HG03469 (cell line): ENCODE measurements around the gene POLA1.
"Not testable (repeated sequence)": the region's sequence is repeated elsewhere in the genome, so short reads cannot be mapped to it uniquely, and the experiment has no call there.

Source experiments
- ATAC-seq: cut with Tn5 transposase; IDR thresholded peaks from one replicate; pipeline ENCODE4 v1.9.1; 2021; ENCODE audit warnings: mild to moderate bottlenecking, moderate library complexity, moderate number of reproducible peaks; ENCODE audit not compliant: unreplicated experiment

The POLA1 gene

GRCh38 chrX:24693453-24694202, at the start of gene POLA1:
Gene POLA1, plus strand, starts transcription at chrX:24693918. Its CDS starts 44 bp downstream, at chrX:24693962.
- peak; percentile 92 for ATAC-seq

GRCh38 chrX:24646006-24646405, 47.7 kb upstream of the POLA1 start:
- no peak for ATAC-seq

GRCh38 chrX:24646745-24647182, 47.0 kb upstream of the POLA1 start:
- ATAC-seq, result no peak

- peak; percentile 50 for ATAC-seq
These were observed 46.3 kb upstream of the POLA1 start, which contains the start of gene PCYT1B for GRCh38 chrX:24647257-24648058. Gene PCYT1B, minus strand, starts transcription at chrX:24647347. Its CDS starts 242 bp downstream, at chrX:24647105.

GRCh38 chrX:24648495-24648894, 45.2 kb upstream of the POLA1 start:
- ATAC-seq, result no peak

GRCh38 chrX:24651783-24652182, 41.9 kb upstream of the POLA1 start:
- no peak for ATAC-seq

- not testable (repeated sequence) for ATAC-seq
These were observed 38.0 kb upstream of the POLA1 start for GRCh38 chrX:24655679-24656078.

- ATAC-seq, result no peak
These were observed 35.9 kb upstream of the POLA1 start for GRCh38 chrX:24657671-24658386.

GRCh38 chrX:24658421-24658820, 35.3 kb upstream of the POLA1 start:
- ATAC-seq, result no peak

- no peak for ATAC-seq
These were observed 34.6 kb upstream of the POLA1 start for GRCh38 chrX:24659106-24659505.

- no peak for ATAC-seq
These were observed 34.1 kb upstream of the POLA1 start for GRCh38 chrX:24659646-24660045.

GRCh38 chrX:24661292-24661691, 32.4 kb upstream of the POLA1 start:
- ATAC-seq, result no peak

GRCh38 chrX:24662352-24662751, 31.4 kb upstream of the POLA1 start:
- ATAC-seq, result no peak

GRCh38 chrX:24668111-24668510, 25.6 kb upstream of the POLA1 start:
- ATAC-seq, result no peak

GRCh38 chrX:24672701-24673190, 21.0 kb upstream of the POLA1 start:
- ATAC-seq, result no peak

GRCh38 chrX:24673424-24673823, 20.3 kb upstream of the POLA1 start:
- ATAC-seq, result no peak

- ATAC-seq, result no peak
These were observed 17.2 kb upstream of the POLA1 start for GRCh38 chrX:24676403-24677024.

- no peak for ATAC-seq
These were observed 10.8 kb upstream of the POLA1 start for GRCh38 chrX:24682739-24683432.

GRCh38 chrX:24684048-24684447, 9.7 kb upstream of the POLA1 start:
- no peak for ATAC-seq

- ATAC-seq, result no peak
These were observed 1.4 kb upstream of the POLA1 start for GRCh38 chrX:24692305-24692704.
